ENCODE measurements around the gene TNFSF12.

DNA sequence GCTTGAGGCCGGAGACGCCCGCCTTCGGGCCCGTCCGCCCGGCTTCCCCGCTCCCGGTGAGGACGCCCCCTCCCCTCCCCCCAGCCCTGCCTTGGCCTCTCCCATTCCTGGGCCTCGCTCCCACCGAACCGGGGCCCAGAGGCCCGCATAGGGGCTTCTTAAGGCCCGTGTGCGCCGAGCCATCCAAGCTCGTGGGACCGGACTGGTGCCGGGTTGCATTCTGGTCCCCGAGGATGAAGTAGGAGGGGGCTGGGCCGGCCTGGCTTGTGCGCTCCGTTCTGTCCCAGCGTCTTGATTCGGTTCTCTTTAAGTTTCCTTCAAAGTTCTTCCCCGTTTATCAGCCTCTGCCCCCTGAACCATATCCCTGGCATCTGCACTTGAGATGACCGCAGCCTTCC lies 13.3 kb downstream of the TNFSF12 start:
- TF ChIP-seq, protein P1, sequence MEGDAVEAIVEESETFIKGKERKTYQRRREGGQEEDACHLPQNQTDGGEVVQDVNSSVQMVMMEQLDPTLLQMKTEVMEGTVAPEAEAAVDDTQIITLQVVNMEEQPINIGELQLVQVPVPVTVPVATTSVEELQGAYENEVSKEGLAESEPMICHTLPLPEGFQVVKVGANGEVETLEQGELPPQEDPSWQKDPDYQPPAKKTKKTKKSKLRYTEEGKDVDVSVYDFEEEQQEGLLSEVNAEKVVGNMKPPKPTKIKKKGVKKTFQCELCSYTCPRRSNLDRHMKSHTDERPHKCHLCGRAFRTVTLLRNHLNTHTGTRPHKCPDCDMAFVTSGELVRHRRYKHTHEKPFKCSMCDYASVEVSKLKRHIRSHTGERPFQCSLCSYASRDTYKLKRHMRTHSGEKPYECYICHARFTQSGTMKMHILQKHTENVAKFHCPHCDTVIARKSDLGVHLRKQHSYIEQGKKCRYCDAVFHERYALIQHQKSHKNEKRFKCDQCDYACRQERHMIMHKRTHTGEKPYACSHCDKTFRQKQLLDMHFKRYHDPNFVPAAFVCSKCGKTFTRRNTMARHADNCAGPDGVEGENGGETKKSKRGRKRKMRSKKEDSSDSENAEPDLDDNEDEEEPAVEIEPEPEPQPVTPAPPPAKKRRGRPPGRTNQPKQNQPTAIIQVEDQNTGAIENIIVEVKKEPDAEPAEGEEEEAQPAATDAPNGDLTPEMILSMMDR (IDR thresholded peaks at IDR 0.05; ENCODE audit: low read depth, low read length): no peak
- no peak for TF ChIP-seq POLR2A (IDR thresholded peaks at IDR 0.05; ENCODE audit: extremely low read depth, insufficient read length)
- TF ChIP-seq MAX (IDR thresholded peaks at IDR 0.05; ENCODE audit: low read depth, low read length): no peak

All from NB4 (cell line).